Rectal smooth muscle tissue (tissue), 1 donor: ENCODE data around the gene EFNB1.

Experiments used
- H3K27ac ChIP-seq: one replicate; pipeline ENCODE4 v1.7.0; 2013; ENCODE audit warnings: low read depth, low read length, inconsistent platforms
- H3K27me3 ChIP-seq: one replicate; pipeline ENCODE4 v1.7.0; 2013; ENCODE audit warnings: low read length; ENCODE audit not compliant: control insufficient read depth, insufficient read depth
- H3K36me3 ChIP-seq: one replicate; pipeline ENCODE4 v1.7.0; 2013; ENCODE audit warnings: low read length; ENCODE audit not compliant: control insufficient read depth, insufficient read depth
- H3K4me1 ChIP-seq: one replicate; pipeline ENCODE4 v1.7.0; 2013; ENCODE audit warnings: low read length; ENCODE audit not compliant: control insufficient read depth, insufficient read depth
- H3K4me3 ChIP-seq: one replicate; pipeline ENCODE4 v1.7.0; 2013; ENCODE audit warnings: low read length
- H3K9ac ChIP-seq: one replicate; pipeline ENCODE4 v1.7.0; 2013; ENCODE audit warnings: low read length

The EFNB1 gene

GRCh38 chrX:68820476-68821110 lies 8.2 kb upstream of the EFNB1 start:
- Histone ChIP-seq H3K27ac (no peak overlapping the region), H3K4me1 (peaks cover 2% of the 10 kb centered on the region), H3K4me3 (no peak overlapping the region), H3K27me3 (no peaks in the 10 kb centered on the region), H3K36me3 (no peaks in the 10 kb centered on the region), H3K9ac (no peak overlapping the region)

GRCh38 chrX:68821616-68822015 lies 7.2 kb upstream of the EFNB1 start:
- Histone ChIP-seq H3K4me1 (peaks cover 2% of the 10 kb centered on the region), H3K27me3 (no peaks in the 10 kb centered on the region), H3K27ac (no peak overlapping the region)

GRCh38 chrX:68822641-68823410 lies 6.0 kb upstream of the EFNB1 start:
- H3K36me3 ChIP-seq: no peaks in the 10 kb centered on the region
- H3K9ac ChIP-seq: no peak overlapping the region
- peaks cover 2% of the 10 kb centered on the region for H3K4me1 ChIP-seq
- H3K27me3 ChIP-seq: no peaks in the 10 kb centered on the region
- H3K4me3 ChIP-seq: no peak overlapping the region
- no peak overlapping the region for H3K27ac ChIP-seq

More at GRCh38 chrX:68821616-68822015, 7.2 kb upstream of the EFNB1 start:
- Histone ChIP-seq H3K4me3 (no peak overlapping the region), H3K9ac (no peak overlapping the region), H3K36me3 (no peaks in the 10 kb centered on the region)

GRCh38 chrX:68823413-68824151 lies 5.2 kb upstream of the EFNB1 start:
- Histone ChIP-seq H3K27ac (no peak overlapping the region), H3K27me3 (no peaks in the 10 kb centered on the region), H3K9ac (no peak overlapping the region), H3K36me3 (no peaks in the 10 kb centered on the region), H3K4me3 (no peak overlapping the region), H3K4me1 (peaks cover 4% of the 10 kb centered on the region)

GRCh38 chrX:68824152-68824433 lies 4.7 kb upstream of the EFNB1 start:
- Histone ChIP-seq H3K9ac (no peak overlapping the region), H3K4me3 (no peak overlapping the region), H3K27ac (no peak overlapping the region), H3K36me3 (no peaks in the 10 kb centered on the region), H3K27me3 (no peaks in the 10 kb centered on the region), H3K4me1 (peaks cover 4% of the 10 kb centered on the region)

GRCh38 chrX:68824565-68825125 lies 4.2 kb upstream of the EFNB1 start:
- no peaks in the 10 kb centered on the region for H3K36me3 ChIP-seq
- no peak overlapping the region for H3K9ac ChIP-seq
- H3K27ac ChIP-seq: no peak overlapping the region
- H3K4me1 ChIP-seq: peaks cover 4% of the 10 kb centered on the region
- no peak overlapping the region for H3K4me3 ChIP-seq
- H3K27me3 ChIP-seq: no peaks in the 10 kb centered on the region

GRCh38 chrX:68826113-68826980 lies 2.5 kb upstream of the EFNB1 start:
- Histone ChIP-seq H3K4me3 (no peak overlapping the region), H3K36me3 (no peaks in the 10 kb centered on the region), H3K9ac (no peak overlapping the region), H3K27ac (no peak overlapping the region), H3K4me1 (peaks cover 4% of the 10 kb centered on the region), H3K27me3 (no peaks in the 10 kb centered on the region)

GRCh38 chrX:68827256-68827655 lies 1.6 kb upstream of the EFNB1 start:
- no peaks in the 10 kb centered on the region for H3K27me3 ChIP-seq
- peaks cover 4% of the 10 kb centered on the region for H3K4me1 ChIP-seq
- no peak overlapping the region for H3K4me3 ChIP-seq
- no peaks in the 10 kb centered on the region for H3K36me3 ChIP-seq
- no peak overlapping the region for H3K27ac ChIP-seq
- H3K9ac ChIP-seq: no peak overlapping the region

- peaks cover 3% of the 10 kb centered on the region for H3K4me1 ChIP-seq
- H3K27me3 ChIP-seq: no peaks in the 10 kb centered on the region
- H3K36me3 ChIP-seq: no peaks in the 10 kb centered on the region
- H3K27ac ChIP-seq: peak overlapping the region; percentile 77
- peak overlapping the region; percentile 67 for H3K4me3 ChIP-seq
- H3K9ac ChIP-seq: no peak overlapping the region
Observed at GRCh38 chrX:68827848-68828624, 785 bp upstream of the EFNB1 start.

GRCh38 chrX:68829582-68830418 lies 979 bp downstream of the EFNB1 start:
- peaks cover 2% of the 10 kb centered on the region for H3K4me1 ChIP-seq

More at GRCh38 chrX:68829582-68830418, 979 bp downstream of the EFNB1 start:
- Histone ChIP-seq H3K27ac (peak overlapping the region; percentile 49), H3K4me3 (peak overlapping the region; percentile 77), H3K9ac (peak overlapping the region; percentile 47), H3K36me3 (no peaks in the 10 kb centered on the region), H3K27me3 (no peaks in the 10 kb centered on the region)
